Endodermal cell (in vitro differentiated cells): Measurements from ENCODE around the gene SSB. TPM values are rescaled to one million over a fixed set of nuclear protein-coding genes. Genes with fewer than 3 reads are reported as not detected.
"Not testable (repeated sequence)": the region's sequence is repeated elsewhere in the genome, so short reads cannot be mapped to it uniquely, and the experiment has no call there.

ENCODE experiments used
- DNase-seq: peaks from one replicate; pipeline ENCODE4 v3.0.0-alpha.2; 2017
- H3K27ac ChIP-seq: 2 replicates; pipeline ENCODE4 v1.5.1; 2013; ENCODE audit warnings: mild to moderate bottlenecking, low read depth, low read length, moderate library complexity
- H3K27me3 ChIP-seq: 2 replicates; pipeline ENCODE4 v1.6.1; 2013; ENCODE audit warnings: mild to moderate bottlenecking, low read length, moderate library complexity; ENCODE audit not compliant: insufficient read depth, control insufficient read depth, poor library complexity, severe bottlenecking
- H3K36me3 ChIP-seq: 2 replicates; pipeline ENCODE4 v1.7.0; 2013; ENCODE audit warnings: mild to moderate bottlenecking, low read length, moderate library complexity; ENCODE audit not compliant: control insufficient read depth, insufficient read depth
- H3K4me1 ChIP-seq: one replicate; pipeline ENCODE4 v1.7.0; 2013; ENCODE audit warnings: low read length; ENCODE audit not compliant: control insufficient read depth, insufficient read depth
- H3K4me3 ChIP-seq: 2 replicates; pipeline ENCODE4 v1.5.1; 2013; ENCODE audit warnings: mild to moderate bottlenecking, low read length, moderate library complexity
- H3K9ac ChIP-seq: 2 replicates; pipeline ENCODE4 v1.6.1; 2013; ENCODE audit warnings: mild to moderate bottlenecking, low read length, moderate library complexity; ENCODE audit not compliant: poor library complexity, severe bottlenecking; ENCODE audit errors: extremely low read depth
- H3K9me3 ChIP-seq: 2 replicates; pipeline ENCODE4 v1.6.1; 2013; ENCODE audit warnings: mild to moderate bottlenecking, low read length, moderate library complexity; ENCODE audit not compliant: control insufficient read depth
- H3K27ac Mint-ChIP-seq: 2 replicates; pipeline ENCODE4 v1.8.0; 2020; ENCODE audit warnings: mixed read lengths
- H3K27me3 Mint-ChIP-seq: 2 replicates; pipeline ENCODE4 v1.8.0; 2021; ENCODE audit warnings: mild to moderate bottlenecking, mixed read lengths; ENCODE audit not compliant: insufficient read depth
- H3K36me3 Mint-ChIP-seq: 2 replicates; pipeline ENCODE4 v1.8.0; 2020; ENCODE audit warnings: low read depth, mixed read lengths
- H3K4me1 Mint-ChIP-seq: 2 replicates; pipeline ENCODE4 v1.8.0; 2020; ENCODE audit warnings: mixed read lengths
- H3K4me3 Mint-ChIP-seq: 2 replicates; pipeline ENCODE4 v1.8.0; 2020; ENCODE audit warnings: mild to moderate bottlenecking, moderate library complexity, mixed read lengths
- H3K9me3 Mint-ChIP-seq: 2 replicates; pipeline ENCODE4 v1.8.0; 2020; ENCODE audit warnings: mild to moderate bottlenecking, mixed read lengths
- WGBS, 2 experiments: methylation state at CpG; one replicate each; pipeline versions ENCODE4 v1.1.5 to v1.1.7; 2013; ENCODE audit warnings: missing lambda C conversion rate in 2 of 2, mixed read lengths in 1 of 2; ENCODE audit not compliant: insufficient coverage in 1 of 2, insufficient read length in 1 of 2; 5-methylcytosine and 5-hydroxymethylcytosine counted together
- total RNA-seq, 2 donors: library from RNA; stranded (reverse); fragmentation: NEBNext Ultra II Directional in 1 of 2; extraction: Animal tissue kit (Norgen Biotek cat#: 25700) in 1 of 2; gene quantifications; 2 replicates in 1 of 2; 3 replicates in 1 of 2; pipeline ENCODE4 v1.2.1, GENCODE V29; 2021
- TF ChIP-seq, protein P1 (sequence below): fragments of 200-600 bp; sonication (generic); conservative IDR thresholded peaks from 2 replicates; pipeline ENCODE4 v1.5.0; 2021; ENCODE audit warnings: antibody characterized with exemption, mild to moderate bottlenecking

Gene SSB
- total RNA-seq, 2 donors from 2014 or later = 182 to 208 TPM

- Histone ChIP-seq H3K9me3 (peaks cover 11% of the 10 kb centered on the region), H3K27ac (no peak overlapping the region), H3K9ac (no peak overlapping the region), H3K36me3 (peaks cover 11% of the 10 kb centered on the region), H3K4me1 (no peaks in the 10 kb centered on the region), H3K27me3 (no peaks in the 10 kb centered on the region), H3K4me3 (no peak overlapping the region)
- 96% methylated on average over 2 of the region's 2 CpGs; no CpG with 5 or more reads in 1 of the 2 experiments for WGBS, 2 experiments
- TF ChIP-seq, protein P1, sequence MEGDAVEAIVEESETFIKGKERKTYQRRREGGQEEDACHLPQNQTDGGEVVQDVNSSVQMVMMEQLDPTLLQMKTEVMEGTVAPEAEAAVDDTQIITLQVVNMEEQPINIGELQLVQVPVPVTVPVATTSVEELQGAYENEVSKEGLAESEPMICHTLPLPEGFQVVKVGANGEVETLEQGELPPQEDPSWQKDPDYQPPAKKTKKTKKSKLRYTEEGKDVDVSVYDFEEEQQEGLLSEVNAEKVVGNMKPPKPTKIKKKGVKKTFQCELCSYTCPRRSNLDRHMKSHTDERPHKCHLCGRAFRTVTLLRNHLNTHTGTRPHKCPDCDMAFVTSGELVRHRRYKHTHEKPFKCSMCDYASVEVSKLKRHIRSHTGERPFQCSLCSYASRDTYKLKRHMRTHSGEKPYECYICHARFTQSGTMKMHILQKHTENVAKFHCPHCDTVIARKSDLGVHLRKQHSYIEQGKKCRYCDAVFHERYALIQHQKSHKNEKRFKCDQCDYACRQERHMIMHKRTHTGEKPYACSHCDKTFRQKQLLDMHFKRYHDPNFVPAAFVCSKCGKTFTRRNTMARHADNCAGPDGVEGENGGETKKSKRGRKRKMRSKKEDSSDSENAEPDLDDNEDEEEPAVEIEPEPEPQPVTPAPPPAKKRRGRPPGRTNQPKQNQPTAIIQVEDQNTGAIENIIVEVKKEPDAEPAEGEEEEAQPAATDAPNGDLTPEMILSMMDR = no peak
- Mint-ChIP-seq H3K27ac (no peak overlapping the region), H3K4me3 (no peak overlapping the region), H3K27me3 (no peaks in the 10 kb centered on the region), H3K36me3 (peaks cover 21% of the 10 kb centered on the region), H3K9me3 (peaks cover 2% of the 10 kb centered on the region), H3K4me1 (no peaks in the 10 kb centered on the region)
- DNase-seq = no peak
Observed at GRCh38 chr2:169838743-169839489, 40.2 kb downstream of the SSB start.

DNA sequence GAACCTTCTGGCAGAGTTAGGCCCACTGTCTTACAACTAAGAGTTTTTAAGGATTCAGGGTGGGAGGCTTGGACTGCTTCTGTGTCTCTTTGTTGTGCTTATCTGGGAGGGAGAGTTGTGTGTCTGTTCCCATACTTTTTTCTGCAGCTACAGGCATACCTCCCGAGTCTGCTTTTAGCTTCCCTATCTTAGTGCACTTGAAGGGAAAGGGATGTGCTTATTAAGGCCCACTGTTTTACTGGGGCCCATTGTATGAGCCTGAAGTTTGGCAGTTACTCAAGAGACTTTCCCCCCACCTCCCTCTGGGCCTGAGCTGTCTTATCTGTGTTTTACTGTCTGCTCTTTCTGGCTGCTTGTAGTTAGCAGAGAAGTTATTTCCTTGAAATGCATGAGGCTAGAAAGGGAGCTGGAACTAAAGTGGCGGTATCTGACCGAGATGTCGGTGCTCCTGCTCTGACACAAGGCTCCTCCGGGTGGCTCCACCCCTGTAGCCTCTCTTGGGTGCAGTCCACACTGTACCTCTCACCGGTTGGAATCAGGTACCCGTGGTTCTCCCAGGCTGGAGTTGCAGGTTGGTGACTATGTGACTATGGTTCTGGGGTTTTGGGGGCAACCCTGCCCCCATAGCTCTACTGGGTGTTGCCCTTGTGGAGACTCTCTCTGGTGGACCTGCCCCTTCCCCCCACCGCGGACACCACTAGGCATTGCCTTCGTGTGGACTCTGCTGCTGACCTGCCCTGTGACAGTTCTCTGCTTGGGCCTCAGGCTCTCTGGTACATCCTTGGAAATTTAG lies 41.5 kb downstream of the SSB start:
- Histone ChIP-seq H3K9ac (no peak overlapping the region), H3K27ac (no peak overlapping the region), H3K27me3 (no peaks in the 10 kb centered on the region), H3K36me3 (peaks cover 11% of the 10 kb centered on the region), H3K4me3 (no peak overlapping the region), H3K4me1 (no peaks in the 10 kb centered on the region), H3K9me3 (peaks cover 11% of the 10 kb centered on the region)
- 90 to 97% methylated on average over 5 to 10 of the region's 10 CpGs for WGBS, 2 experiments
- Mint-ChIP-seq H3K4me3 (no peak overlapping the region), H3K9me3 (peaks cover 2% of the 10 kb centered on the region), H3K27me3 (no peaks in the 10 kb centered on the region), H3K36me3 (peaks cover 20% of the 10 kb centered on the region), H3K27ac (no peak overlapping the region), H3K4me1 (no peaks in the 10 kb centered on the region)
- TF ChIP-seq, protein P1 = peak; percentile 23
- DNase-seq = no peak

DNA sequence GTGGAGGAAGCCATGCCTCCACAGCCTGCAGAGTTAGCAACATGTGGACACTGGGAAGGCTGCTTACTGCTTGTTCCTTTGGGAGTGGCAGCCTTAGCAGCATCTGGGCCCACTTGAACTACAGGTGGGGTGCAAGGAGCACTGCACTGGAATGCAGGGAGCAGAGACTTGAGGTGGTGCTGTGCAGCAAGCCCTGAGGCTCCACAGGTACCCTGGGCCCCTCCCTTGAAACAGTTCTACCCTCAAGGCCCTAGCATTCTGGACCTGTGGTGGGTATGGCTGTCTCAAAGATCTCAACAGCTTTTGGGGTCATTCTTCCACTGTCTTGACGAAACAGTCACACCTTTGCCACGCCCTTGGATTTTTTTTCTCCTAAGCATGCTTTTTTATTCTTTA lies 42.1 kb downstream of the SSB start:
- WGBS, 2 experiments = 88% methylated on average over 2 of the region's 2 CpGs; no CpG with 5 or more reads in 1 of the 2 experiments
- no peak overlapping the region for H3K9ac ChIP-seq
- peaks cover 20% of the 10 kb centered on the region for H3K36me3 Mint-ChIP-seq
- DNase-seq = no peak
- H3K27me3 ChIP-seq = no peaks in the 10 kb centered on the region
- peaks cover 11% of the 10 kb centered on the region for H3K9me3 ChIP-seq
- no peak overlapping the region for H3K4me3 ChIP-seq
- no peak overlapping the region for H3K27ac Mint-ChIP-seq
- no peaks in the 10 kb centered on the region for H3K27me3 Mint-ChIP-seq
- H3K4me3 Mint-ChIP-seq = no peak overlapping the region
- no peaks in the 10 kb centered on the region for H3K4me1 ChIP-seq
- peaks cover 2% of the 10 kb centered on the region for H3K9me3 Mint-ChIP-seq
- TF ChIP-seq, protein P1 = no peak
- no peaks in the 10 kb centered on the region for H3K4me1 Mint-ChIP-seq
- peaks cover 11% of the 10 kb centered on the region for H3K36me3 ChIP-seq
- no peak overlapping the region for H3K27ac ChIP-seq

DNA sequence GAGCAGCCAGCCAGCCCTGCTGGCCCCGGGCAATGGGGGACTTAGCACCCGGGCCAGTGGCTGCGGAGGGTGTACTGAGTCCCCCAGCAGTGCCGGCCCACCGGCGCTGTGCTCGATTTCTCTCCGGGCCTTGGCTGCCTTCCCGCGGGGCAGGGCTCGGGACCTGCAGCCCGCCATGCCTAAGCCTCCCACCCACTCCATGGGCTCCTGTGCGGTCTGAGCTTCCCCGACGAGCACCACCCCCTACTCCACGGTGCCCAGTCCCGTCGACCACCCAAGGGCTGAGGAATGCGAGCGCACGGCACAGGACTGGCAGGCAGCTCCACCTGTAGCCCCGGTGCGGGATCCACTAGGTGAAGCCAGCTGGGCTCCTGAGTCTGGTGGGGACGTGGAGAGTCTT lies 43.0 kb downstream of the SSB start:
- H3K9ac ChIP-seq, H3K27me3 Mint-ChIP-seq, H3K27ac ChIP-seq, H3K4me3 ChIP-seq, H3K27ac Mint-ChIP-seq, H3K4me1 Mint-ChIP-seq, H3K4me1 ChIP-seq, H3K27me3 ChIP-seq, H3K4me3 Mint-ChIP-seq, DNase-seq, H3K9me3 Mint-ChIP-seq: not testable (repeated sequence)
- peaks cover 11% of the 10 kb centered on the region for H3K36me3 ChIP-seq
- peaks cover 20% of the 10 kb centered on the region for H3K36me3 Mint-ChIP-seq
- WGBS, 2 experiments = 94% methylated on average over 18 of the region's 24 CpGs; no CpG with 5 or more reads in 1 of the 2 experiments
- H3K9me3 ChIP-seq = peaks cover 11% of the 10 kb centered on the region
